Erythroblast (primary cell): ENCODE data around the gene PPARD.

Source experiments
- GATA1 ChIP-seq: IDR thresholded peaks from 2 replicates; pipeline ENCODE4 v1.6.1; 2011; ENCODE audit warnings: low read depth, mild to moderate bottlenecking, control low read depth, low read length, moderate library complexity
- POLR2A ChIP-seq: IDR thresholded peaks from 2 replicates; pipeline ENCODE4 v1.6.1; 2011; ENCODE audit warnings: mild to moderate bottlenecking, low read length

- TF ChIP-seq POLR2A (no peak), GATA1 (no peak)
Measured at GRCh38 chr6:35378261-35378660, 35.9 kb downstream of the PPARD start.
